ENCODE results near the gene NUTM2A. TPM values are rescaled to one million over a fixed set of nuclear protein-coding genes. Genes with fewer than 3 reads are reported as not detected.
"Not testable (repeated sequence)": the region's sequence is repeated elsewhere in the genome, so short reads cannot be mapped to it uniquely, and the experiment has no call there.

The NUTM2A gene
- total and polyA plus RNA-seq, 4 donors: 1.2 to 6.8 (median 2.5) TPM

GRCh38 chr10:87237244-87237643 is 12.0 kb downstream of the NUTM2A start:
- not testable (repeated sequence) for H3K27ac ChIP-seq (ENCODE audit: low read depth, low read length); H3K4me3 ChIP-seq (ENCODE audit: low read depth, low read length); H3K9me3 ChIP-seq (ENCODE audit: control insufficient read depth, insufficient read depth, low read length); DNase-seq (ENCODE audit: low read depth in 4 of 6, low spot score in 6 of 6); H3K4me1 ChIP-seq (ENCODE audit: control insufficient read depth, insufficient read depth, low read length); H3K27me3 ChIP-seq (ENCODE audit: control insufficient read depth, insufficient read depth, low read length); H3K36me3 ChIP-seq (ENCODE audit: control insufficient read depth, insufficient read depth, low read length)
- 100% methylated on average over 3 of the region's 5 CpGs for WGBS (ENCODE audit: insufficient coverage)

GRCh38 chr10:87239346-87239808 is 14.1 kb downstream of the NUTM2A start:
- H3K4me3 ChIP-seq (ENCODE audit: low read depth, low read length); H3K27me3 ChIP-seq (ENCODE audit: control insufficient read depth, insufficient read depth, low read length); H3K4me1 ChIP-seq (ENCODE audit: control insufficient read depth, insufficient read depth, low read length); H3K9me3 ChIP-seq (ENCODE audit: control insufficient read depth, insufficient read depth, low read length); H3K36me3 ChIP-seq (ENCODE audit: control insufficient read depth, insufficient read depth, low read length); H3K27ac ChIP-seq (ENCODE audit: low read depth, low read length); DNase-seq (ENCODE audit: low read depth in 4 of 6, low spot score in 6 of 6): not testable (repeated sequence)
- WGBS (ENCODE audit: insufficient coverage): no CpG with 5 or more reads among the region's 6 CpGs

DNA sequence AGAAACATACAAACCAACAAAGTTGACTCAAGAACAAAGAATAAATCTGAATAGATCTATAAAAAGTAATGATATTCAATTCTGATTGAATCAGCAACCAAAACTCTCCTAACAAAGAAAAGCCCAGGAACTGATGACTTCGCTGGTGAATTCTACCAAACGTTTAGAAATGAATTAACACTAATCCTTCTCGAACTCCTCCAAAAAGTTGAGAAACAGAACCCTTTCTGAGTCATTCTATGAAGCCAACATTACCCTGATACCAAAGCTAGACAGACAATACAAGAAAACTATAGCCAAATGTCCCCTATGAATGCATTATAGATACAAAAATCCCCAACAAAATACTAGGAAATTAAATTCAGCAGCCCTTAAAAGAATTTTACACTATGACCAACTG is 16.9 kb downstream of the NUTM2A start:
- no CpG with 5 or more reads among the region's 3 CpGs for WGBS (ENCODE audit: insufficient coverage)
- H3K9me3 ChIP-seq (ENCODE audit: control insufficient read depth, insufficient read depth, low read length); DNase-seq (ENCODE audit: low read depth in 4 of 6, low spot score in 6 of 6); H3K4me1 ChIP-seq (ENCODE audit: control insufficient read depth, insufficient read depth, low read length); H3K27me3 ChIP-seq (ENCODE audit: control insufficient read depth, insufficient read depth, low read length); H3K36me3 ChIP-seq (ENCODE audit: control insufficient read depth, insufficient read depth, low read length); H3K27ac ChIP-seq (ENCODE audit: low read depth, low read length); H3K4me3 ChIP-seq (ENCODE audit: low read depth, low read length): not testable (repeated sequence)

DNA sequence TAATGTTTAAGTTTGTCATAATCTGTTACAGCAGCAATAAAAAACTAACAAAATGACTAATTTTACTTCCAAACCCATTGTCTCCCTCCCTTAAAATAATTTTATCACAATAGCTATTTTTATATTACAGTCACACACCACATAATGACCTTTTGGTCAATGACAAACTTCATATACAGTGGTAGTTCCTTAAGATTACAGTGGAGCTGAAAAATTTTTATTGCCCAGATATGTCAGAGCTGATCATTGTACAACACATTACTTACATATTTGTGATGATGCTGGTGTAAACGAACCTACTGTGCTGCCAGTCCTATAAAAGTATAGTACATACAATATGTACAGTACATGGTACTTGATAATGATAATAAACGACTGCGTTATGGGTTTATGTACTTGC is 22.1 kb downstream of the NUTM2A start:
- not testable (repeated sequence) for H3K4me3 ChIP-seq (ENCODE audit: low read depth, low read length); H3K4me1 ChIP-seq (ENCODE audit: control insufficient read depth, insufficient read depth, low read length); H3K27ac ChIP-seq (ENCODE audit: low read depth, low read length); H3K27me3 ChIP-seq (ENCODE audit: control insufficient read depth, insufficient read depth, low read length); H3K36me3 ChIP-seq (ENCODE audit: control insufficient read depth, insufficient read depth, low read length); DNase-seq (ENCODE audit: low read depth in 4 of 6, low spot score in 6 of 6); H3K9me3 ChIP-seq (ENCODE audit: control insufficient read depth, insufficient read depth, low read length)
- no CpG with 5 or more reads among the region's 3 CpGs for WGBS (ENCODE audit: insufficient coverage)

DNA sequence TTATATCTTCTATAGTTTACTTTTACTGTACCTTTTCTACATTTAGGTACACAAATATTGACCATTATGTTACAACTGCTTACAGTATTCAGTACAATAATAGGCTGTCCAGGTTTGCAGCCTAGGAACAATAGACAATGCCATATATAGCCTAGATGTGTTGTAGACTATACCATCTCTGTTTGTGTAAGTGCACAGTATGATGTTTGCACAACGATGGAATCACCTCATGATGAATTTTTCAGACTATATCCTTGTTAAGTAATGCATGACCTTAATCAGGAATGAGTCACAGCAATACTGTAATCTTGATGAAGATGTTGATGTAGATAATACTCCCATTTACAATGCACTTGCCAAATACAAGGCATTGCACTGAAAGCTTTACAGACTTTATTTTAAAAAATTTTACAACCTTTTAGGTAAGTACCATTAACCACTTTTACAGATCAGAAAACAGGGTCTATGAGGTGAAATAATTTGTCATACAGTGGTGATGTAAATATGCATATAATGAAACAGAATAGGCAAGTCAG is 23.6 kb downstream of the NUTM2A start:
- no CpG with 5 or more reads among the region's 1 CpG for WGBS (ENCODE audit: insufficient coverage)
- not testable (repeated sequence) for H3K9me3 ChIP-seq (ENCODE audit: control insufficient read depth, insufficient read depth, low read length)

DNA sequence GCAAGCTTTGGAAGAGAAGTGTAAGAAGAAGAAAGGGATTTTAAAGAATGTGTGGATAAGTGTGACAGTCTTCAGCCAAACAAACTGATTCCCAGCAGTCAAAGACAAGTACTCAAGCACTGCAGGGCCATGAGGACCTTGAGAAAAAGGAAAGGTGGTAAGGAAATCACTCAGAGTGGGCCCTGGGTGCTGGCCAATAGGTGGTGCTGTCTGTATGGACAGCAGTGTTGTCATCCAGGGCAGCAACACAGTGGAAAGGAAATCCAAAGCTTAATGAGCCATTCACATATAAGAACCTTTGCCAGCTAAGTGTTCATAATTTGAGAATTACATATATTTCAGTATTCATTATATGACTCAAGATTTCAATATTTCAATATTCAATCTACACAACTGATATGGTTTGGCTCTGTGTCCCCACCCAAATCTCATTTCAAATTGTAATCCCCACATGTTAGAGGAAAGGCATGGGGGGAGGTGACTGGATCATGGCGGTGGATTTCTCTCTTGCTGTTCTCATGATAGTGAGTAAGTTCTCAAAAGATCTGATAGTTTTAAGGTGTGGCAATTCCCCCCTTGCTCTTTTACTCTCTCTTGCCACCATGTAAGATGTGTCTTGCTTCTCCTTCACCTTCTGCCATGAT is 55.6 kb downstream of the NUTM2A start:
- H3K27ac ChIP-seq (ENCODE audit: low read depth, low read length); H3K4me1 ChIP-seq (ENCODE audit: control insufficient read depth, insufficient read depth, low read length); H3K36me3 ChIP-seq (ENCODE audit: control insufficient read depth, insufficient read depth, low read length); H3K27me3 ChIP-seq (ENCODE audit: control insufficient read depth, insufficient read depth, low read length); DNase-seq (ENCODE audit: low read depth in 4 of 6, low spot score in 6 of 6); H3K4me3 ChIP-seq (ENCODE audit: low read depth, low read length); H3K9me3 ChIP-seq (ENCODE audit: control insufficient read depth, insufficient read depth, low read length): not testable (repeated sequence)
- no CpG with 5 or more reads among the region's 1 CpG for WGBS (ENCODE audit: insufficient coverage)

More for the DNA sequence above, 23.6 kb downstream of the NUTM2A start:
- not testable (repeated sequence) for H3K27ac ChIP-seq (ENCODE audit: low read depth, low read length); H3K4me3 ChIP-seq (ENCODE audit: low read depth, low read length); DNase-seq (ENCODE audit: low read depth in 4 of 6, low spot score in 6 of 6); H3K4me1 ChIP-seq (ENCODE audit: control insufficient read depth, insufficient read depth, low read length); H3K36me3 ChIP-seq (ENCODE audit: control insufficient read depth, insufficient read depth, low read length); H3K27me3 ChIP-seq (ENCODE audit: control insufficient read depth, insufficient read depth, low read length)

Other genes starting within 250 kb of the NUTM2A start
- gene FAM25A, start 205.2 kb upstream of the NUTM2A start, total RNA-seq: not detected
- not detected for gene FAM25A, start 205.2 kb upstream of the NUTM2A start, polyA plus RNA-seq (ENCODE audit: insufficient read length in 2 of 2)
- gene GLUD1, start 130.6 kb upstream of the NUTM2A start, total RNA-seq: 100 to 1,000 TPM; 324 to 591 TPM
- 100 to 1,000 TPM; 412 to 581 TPM for gene GLUD1, start 130.6 kb upstream of the NUTM2A start, polyA plus RNA-seq (ENCODE audit: insufficient read length in 2 of 2)
- gene SHLD2, start 130.2 kb upstream of the NUTM2A start, total RNA-seq: 10 to 100 TPM; 32.9 to 34.6 TPM
- 10 to 100 TPM; 19.0 to 23.8 TPM for gene SHLD2, start 130.2 kb upstream of the NUTM2A start, polyA plus RNA-seq (ENCODE audit: insufficient read length in 2 of 2)
- gene NUTM2D, start 132.3 kb downstream of the NUTM2A start, total RNA-seq: 1 to 10 TPM; 3.6 to 8.8 TPM
- 10 to 100 TPM; 19.3 to 20.4 TPM for gene NUTM2D, start 132.3 kb downstream of the NUTM2A start, polyA plus RNA-seq (ENCODE audit: insufficient read length in 2 of 2)

Measured in spinal cord (tissue), 10 donors.